Kidney capillary endothelial cell (primary cell): ENCODE results near the gene VAT1.
A peak's percentile ranks its signal among the peaks of the same experiment; 100 is the strongest.
"Not testable (repeated sequence)": the region's sequence is repeated elsewhere in the genome, so short reads cannot be mapped to it uniquely, and the experiment has no call there.

Experiments
- DNase-seq: peaks from one replicate; pipeline ENCODE4 v3.0.0-alpha.2; 2018; ENCODE audit warnings: low spot score

VAT1 gene

DNA sequence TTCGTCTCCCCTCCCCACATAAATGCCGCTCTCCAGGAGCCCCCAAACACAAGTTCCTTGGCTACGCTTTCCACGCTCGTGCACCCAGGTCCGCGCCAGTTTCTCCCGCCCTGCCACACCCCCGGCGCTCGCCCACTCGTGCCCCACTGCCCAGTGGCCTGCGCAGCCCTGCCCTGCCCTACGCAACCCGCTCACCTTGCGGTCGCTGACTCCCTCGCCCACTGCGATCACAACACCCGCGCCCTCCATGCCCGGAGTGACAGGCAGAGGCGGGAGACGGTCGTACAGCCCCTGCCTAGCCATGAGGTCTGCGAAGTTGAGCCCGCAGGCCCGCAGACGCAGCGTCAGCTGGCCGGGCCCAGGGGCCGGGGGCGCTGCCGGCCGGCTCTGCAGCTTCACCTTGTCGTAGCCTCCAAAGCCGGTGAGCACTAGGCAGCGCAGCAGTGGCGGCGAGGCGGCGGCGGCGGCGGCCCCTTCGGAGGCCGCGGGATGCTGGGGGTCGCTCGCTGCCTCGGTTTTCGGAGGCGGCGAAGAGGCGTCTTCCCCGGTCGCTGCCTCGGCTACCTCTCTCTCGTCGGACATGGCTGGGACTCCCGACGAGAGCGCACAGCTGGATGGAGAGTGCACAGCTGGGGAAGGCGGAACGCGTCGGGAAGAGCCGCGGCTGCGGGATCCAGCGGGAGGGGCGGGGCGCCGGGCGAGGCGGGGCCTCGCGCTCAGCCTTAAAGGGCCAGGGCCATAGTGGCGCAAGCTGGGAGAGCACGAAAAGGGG is at the start of gene VAT1:
Gene VAT1 (minus strand): TSS at position 645 of the 772 bp plus-strand sequence. CDS start 63 bp downstream, at position 582.
- peak; percentile 67 for DNase-seq

- no peak for DNase-seq
These were observed 48.7 kb upstream of the VAT1 start for GRCh38 chr17:43070872-43071271.

DNA sequence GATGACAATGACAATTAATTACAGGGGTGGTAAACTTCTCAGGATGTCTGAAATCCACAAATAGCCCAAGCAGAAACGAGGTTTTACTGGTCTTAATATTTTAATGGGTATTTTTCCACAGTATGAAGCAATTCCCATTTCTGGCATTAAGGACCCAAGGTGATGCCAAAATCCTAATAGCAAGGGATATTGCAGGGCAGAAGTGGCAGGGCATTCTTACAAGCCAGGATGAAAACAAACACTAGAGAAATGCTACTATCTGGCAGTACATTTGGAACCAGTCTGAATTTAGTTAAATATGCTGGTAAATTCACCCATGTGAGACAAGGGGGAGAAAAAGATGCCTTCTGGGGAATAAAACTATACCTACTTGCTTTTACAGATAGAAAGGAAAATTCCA is 48.1 kb upstream of the VAT1 start:
- DNase-seq = no peak

- DNase-seq = no peak
These were observed 47.2 kb upstream of the VAT1 start for GRCh38 chr17:43069368-43069898.

- no peak for DNase-seq
These were observed 46.6 kb upstream of the VAT1 start for GRCh38 chr17:43068570-43069367.

- no peak for DNase-seq
These were observed 40.9 kb upstream of the VAT1 start for GRCh38 chr17:43062984-43063638.

- DNase-seq = no peak
These were observed 33.9 kb upstream of the VAT1 start for GRCh38 chr17:43056051-43056450.

DNA sequence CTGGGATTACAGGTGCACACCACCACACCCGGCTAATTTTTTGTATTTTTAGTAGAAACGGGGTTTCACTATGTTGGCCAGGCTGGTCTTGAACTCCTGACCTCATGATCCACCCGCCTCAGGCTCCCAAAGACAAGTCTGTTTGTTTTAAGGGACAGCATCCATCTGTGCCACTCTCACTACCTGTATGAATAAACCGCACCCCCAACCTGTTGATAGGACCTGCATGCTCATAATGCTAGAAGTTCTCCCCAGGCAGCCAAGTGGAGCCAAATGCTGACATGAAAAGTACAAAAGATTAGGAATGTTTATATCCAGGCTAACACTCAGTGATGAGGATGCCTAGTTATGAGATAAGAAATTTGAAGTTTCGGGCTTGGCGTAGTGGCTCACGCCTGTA is 30.8 kb upstream of the VAT1 start:
- DNase-seq = not testable (repeated sequence)

DNA sequence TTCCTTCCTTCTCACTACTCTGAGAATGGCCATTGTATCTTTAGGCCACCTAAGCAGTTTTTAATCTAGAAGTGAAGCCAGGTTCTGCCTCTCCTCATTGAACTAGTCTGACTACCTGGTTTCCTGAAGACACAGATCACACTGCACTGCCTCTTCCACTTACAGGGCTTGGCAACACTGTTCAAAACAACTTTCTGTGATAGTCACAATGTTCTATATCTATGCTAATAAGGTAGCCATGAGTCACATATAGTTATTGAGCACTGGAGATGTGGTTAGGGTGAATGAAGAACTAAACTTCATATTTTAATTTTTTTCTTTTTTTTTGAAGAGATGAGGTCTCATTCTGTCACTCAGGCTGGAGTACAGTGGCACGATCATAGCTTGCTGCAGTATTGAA is 29.8 kb upstream of the VAT1 start:
- no peak for DNase-seq

DNA sequence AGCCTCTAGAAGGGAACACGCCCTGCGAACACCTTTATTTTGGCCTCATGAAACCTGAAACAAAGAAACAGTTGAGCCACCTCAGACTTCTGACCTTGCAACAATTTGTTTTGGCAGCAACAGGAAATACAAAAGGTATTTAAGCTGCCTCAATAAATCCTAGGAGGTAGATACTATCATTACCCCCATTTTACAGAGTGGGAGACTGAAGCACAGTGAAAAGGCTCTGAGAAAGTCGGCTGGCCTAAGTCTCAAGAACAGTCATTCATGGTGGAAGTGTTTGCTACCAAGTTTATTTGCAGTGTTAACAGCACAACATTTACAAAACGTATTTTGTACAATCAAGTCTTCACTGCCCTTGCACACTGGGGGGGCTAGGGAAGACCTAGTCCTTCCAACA is 21.8 kb upstream of the VAT1 start:
- no peak for DNase-seq

DNA sequence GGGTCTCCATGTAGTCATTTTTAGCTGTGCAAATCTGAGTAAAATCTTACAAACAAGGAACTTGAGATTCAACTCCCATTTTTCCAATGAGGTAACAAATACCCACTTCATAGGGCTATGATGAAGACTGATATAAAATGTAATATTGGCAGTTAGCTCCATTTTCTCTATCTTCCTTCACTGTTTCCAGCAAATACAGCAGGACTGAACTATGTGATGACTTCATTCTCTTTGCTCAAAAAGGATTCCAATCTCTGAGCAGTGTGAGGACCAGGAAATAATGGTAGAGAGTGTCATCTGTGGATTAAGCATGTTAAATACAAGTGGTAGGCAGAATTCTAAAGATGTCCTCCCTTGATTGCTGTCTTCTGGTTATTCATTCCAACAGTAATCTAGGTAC is 21.1 kb upstream of the VAT1 start:
- no peak for DNase-seq

GRCh38 chr17:43042025-43042628 is 19.9 kb upstream of the VAT1 start:
- no peak for DNase-seq

DNA sequence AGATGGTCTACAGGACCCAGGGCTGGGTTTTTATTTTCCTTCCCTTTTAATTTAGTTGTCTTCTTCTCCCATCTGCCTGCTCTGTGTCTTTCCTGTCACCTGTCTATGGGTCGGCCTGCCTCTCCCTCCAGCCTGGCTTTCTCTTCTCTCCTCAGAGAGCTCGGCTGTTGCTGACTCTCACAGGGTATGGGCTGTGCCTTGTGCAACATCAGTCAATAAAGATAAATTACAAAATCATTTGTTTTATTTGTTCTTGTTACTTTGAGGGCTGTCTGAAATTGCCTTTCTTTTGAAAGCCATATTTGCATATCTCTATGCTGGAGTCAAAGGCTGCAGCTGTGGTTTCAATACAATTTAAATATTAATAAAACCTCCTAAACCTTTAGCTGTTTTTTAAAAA is 18.5 kb upstream of the VAT1 start:
- no peak for DNase-seq

DNA sequence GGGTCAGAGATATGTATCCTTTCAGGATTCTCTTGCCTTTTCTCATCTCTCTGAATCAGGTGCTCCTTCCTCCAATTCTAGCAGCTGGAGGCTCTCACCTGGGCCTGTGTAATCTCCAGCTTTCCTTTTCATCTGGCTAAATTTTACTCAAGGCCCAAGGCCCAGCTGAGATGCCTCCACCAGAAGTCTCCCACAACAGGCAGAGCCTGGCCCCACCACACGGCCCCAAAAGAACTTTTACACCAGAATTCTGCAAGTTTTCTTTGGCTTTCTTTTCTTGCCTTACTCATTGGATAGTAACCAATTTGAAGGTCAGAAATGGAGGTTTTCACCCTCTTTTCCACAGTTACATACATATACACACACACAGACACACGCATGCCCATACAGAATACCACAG is 17.5 kb upstream of the VAT1 start:
- DNase-seq = no peak

DNA sequence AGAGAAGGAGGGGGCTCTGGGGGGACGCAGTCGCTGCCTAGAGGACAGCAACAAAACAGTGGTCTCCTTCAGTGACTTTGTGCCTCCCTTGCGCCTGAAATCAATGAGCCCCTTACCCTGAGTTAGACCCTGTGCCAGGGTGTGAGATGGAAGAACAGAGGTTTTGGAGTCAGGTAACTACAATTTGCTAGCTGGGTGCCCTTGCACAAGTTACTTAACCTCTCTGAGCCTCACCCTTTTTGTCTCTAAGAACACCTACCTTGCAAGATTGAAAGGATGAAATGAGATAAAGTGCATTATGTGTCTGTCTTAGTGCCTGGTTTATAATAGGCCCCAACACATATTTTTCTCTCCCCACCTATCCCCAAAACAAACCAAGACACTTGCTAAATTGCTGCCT is 12.7 kb upstream of the VAT1 start:
- DNase-seq = no peak

GRCh38 chr17:43033948-43034881 is 12.0 kb upstream of the VAT1 start:
- no peak for DNase-seq

DNA sequence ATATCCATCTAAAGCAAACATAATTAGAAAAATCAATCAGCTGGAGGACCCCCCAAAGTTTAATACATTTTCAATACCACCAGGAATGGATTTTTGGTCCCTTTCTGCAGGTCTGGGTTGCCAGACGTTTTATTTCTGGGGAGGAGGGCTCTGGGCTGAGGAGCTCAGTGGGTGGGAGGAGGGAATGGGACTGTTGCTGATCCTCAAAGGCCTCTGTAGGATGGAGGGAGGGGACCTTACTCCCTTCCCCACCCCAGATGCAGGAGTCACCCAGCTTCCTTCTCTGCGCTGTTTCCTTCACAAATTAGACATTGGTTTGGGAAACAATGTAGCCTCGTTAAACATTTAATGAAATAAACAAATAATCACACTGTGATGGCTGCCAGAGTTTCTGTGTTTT is 9.5 kb upstream of the VAT1 start:
- no peak for DNase-seq

- no peak for DNase-seq
These were observed 8.1 kb upstream of the VAT1 start for GRCh38 chr17:43030137-43030767.

DNA sequence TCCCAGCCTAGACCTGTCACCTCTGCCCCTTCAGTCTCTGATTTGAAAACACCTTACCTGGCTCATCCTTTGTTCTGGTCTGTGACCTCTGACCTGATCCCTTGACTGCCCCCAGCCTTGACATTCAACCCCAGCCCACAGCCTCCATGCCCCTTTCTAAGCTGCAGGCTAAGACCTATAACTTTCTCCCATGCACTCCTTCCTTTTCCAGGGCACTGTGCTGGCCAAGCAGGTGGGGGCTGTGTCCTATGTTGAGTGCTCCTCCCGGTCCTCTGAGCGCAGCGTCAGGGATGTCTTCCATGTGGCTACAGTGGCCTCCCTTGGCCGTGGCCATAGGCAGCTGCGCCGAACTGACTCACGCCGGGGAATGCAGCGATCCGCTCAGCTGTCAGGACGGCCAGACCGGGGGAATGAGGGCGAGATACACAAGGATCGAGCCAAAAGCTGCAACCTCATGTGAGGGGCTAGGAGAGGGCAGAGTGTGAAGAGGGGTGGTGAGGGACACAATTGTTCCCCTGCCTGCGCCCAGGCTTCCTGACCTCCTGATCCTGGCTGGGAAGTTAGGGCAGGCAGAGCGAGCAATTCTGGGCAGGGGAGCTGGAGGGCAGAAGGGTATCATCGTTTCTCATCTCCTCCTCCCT is 6.2 kb upstream of the VAT1 start:
- no peak for DNase-seq
